ELF-1 (cell line): ENCODE data around the gene MARVELD1.
A peak's percentile ranks its signal among the peaks of the same experiment; 100 is the strongest.
"Not testable (repeated sequence)": the region's sequence is repeated elsewhere in the genome, so short reads cannot be mapped to it uniquely, and the experiment has no call there.

ENCODE experiments used
- DNase-seq: peaks from one replicate; pipeline ENCODE4 v3.0.0-alpha.2; 2016; ENCODE audit warnings: low read depth, low spot score

MARVELD1 gene

DNA sequence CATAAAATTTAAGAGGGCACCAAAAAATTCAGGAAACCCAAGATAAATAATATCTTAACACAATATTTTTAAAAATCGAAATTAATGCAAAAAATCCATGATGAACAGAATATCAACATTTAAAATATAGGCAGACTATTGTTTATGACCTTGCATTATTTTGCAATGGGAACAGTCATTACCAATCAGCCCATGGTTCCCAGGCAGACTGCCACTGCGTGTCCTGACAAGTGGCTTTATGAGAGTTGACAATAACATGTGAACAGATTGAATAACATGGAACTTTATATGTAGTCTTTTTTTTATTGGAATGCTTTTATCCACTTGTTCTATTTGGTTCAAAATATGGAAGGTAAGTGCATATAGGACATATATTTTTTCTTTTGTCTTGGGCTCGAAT, 23.4 kb upstream of the MARVELD1 start:
- DNase-seq = no peak

DNA sequence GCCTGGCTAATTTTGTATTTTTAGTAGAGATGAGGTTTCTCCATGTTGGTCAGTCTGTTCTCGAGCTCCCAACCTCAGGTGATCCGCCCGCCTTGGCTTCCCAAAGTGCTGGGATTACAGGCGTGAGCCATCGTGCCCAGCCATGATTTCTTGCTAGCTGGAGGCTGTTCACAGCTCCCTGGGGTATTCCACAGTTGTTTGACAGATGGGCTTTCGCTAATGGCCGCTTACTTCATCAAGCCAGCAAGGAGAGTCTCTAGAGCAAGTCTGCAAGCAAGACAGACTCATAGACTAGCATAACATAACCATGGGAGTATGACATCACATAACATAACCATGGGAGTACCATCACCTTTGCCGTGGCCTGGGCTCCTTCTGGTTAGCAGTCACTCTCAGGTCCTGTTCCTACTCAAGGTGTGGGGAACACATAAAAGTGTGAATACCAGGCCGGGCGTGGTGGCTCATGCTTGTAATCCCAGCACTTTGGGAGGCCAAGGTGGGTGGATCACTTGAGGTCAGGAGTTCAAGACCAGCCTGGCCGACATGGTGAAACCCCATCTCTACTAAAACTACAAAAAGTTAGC, 15.4 kb upstream of the MARVELD1 start:
- DNase-seq = not testable (repeated sequence)

DNA sequence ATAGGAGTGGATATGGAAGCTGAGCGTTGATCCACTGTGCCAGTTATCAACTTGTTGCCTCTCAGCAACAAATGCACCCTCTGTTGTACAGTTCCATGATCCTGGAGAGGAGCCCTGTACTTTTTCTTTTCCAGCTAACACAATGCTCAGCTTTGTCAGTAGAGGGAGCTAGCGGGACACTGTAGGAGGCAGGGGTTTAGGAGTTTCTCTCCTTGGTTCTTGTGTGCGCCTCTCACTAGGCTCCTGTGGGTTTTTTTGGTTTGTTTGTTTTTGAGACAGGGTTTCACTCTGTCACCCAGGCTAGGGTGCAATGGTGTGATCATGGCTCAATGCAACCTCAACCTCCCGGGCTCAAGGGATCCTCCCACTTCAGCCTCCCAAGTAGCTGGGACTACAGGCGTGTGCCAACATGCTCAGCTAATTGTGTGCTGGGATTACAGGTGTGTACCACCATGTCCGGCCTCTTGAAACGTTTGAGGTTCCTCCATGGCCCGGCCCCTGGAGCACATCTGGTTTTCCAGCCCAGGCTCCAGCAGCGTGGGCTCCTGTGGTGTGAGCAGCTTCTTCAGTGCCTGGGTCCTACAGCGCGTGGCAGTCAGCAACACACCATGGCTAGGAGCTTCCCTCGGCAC, 12.0 kb upstream of the MARVELD1 start:
- peak; percentile 79 for DNase-seq

DNA sequence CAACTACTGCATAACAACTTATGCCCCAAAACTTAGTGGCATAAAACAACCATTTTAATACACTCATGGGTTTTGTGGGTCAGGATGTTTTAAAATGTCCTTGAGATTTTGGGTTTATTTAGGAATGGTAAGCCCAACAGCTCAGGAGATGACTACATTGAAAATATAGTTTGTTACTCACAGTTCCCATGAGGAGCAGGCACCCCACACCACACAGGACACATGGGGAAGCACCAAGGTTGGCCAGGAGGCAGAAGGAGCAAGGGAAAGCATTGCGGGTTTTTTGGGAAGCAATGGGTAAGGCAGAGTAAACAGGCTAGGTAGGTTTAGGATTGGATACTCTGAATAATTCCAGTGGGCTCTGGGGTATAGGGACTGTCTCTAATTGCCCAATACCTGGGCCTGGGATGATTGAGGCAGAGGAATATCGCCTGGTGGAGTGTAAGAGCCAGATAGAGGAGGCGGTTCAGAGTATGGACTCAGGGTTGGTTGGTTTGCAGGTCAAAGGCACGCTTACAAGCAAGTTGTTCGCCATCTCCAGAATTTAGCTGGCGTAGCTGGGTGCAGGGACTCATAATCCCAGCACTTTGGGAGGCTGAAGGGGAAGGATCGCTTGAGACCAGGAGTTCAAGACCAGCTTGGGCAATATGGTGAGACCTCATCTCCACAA, 10.0 kb upstream of the MARVELD1 start:
- DNase-seq = no peak

DNA sequence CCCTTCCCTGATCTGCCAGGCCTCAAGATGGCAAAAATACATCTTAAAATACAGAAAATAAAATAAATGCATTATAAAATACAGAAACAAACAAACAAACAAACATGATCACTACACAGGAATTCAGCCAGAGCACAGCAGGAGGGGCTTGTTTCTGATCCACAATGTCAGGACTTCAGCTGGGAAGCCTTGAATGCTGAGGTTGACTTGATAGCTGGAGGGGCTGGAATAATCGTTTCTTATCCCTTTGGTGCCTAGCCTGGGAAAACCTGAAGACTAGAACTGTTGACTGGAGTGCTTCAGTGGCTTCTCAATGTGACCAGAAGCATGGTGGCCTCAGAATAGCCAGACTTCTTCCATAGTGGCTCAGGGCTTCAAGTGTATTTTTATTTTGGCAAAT, 9.2 kb upstream of the MARVELD1 start:
- DNase-seq = peak; percentile 51

DNA sequence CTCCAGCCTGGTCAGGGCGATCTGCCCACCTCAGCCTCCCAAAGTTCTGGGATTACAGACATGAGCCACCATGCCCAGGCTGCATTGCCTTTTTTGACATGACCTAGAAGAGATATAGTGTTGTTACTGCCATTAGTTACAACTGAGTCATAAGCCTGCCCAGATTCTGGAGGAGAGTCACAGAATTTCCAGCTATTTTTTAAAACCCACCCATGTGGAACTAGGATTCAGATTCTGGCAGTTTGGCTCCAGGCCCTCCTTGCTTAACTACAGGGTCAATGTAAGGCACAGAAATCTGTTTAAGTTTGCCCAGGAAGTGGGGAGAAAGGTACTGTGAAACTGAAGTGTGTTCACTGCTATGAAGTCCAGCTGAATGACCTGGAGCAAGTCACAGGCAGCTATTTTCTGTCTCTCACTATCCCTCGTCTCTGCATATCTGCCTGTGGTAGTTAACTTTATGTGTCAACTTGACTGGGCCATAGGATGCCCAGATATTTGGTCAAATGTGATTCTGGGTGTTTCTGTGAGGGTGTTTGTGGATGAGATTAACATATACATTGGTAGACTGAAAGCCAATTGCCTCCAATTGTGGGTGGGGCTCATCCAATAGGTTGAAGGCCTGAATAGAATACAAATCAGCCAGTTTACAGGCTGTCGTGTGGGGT, 8.4 kb upstream of the MARVELD1 start:
- no peak for DNase-seq

DNA sequence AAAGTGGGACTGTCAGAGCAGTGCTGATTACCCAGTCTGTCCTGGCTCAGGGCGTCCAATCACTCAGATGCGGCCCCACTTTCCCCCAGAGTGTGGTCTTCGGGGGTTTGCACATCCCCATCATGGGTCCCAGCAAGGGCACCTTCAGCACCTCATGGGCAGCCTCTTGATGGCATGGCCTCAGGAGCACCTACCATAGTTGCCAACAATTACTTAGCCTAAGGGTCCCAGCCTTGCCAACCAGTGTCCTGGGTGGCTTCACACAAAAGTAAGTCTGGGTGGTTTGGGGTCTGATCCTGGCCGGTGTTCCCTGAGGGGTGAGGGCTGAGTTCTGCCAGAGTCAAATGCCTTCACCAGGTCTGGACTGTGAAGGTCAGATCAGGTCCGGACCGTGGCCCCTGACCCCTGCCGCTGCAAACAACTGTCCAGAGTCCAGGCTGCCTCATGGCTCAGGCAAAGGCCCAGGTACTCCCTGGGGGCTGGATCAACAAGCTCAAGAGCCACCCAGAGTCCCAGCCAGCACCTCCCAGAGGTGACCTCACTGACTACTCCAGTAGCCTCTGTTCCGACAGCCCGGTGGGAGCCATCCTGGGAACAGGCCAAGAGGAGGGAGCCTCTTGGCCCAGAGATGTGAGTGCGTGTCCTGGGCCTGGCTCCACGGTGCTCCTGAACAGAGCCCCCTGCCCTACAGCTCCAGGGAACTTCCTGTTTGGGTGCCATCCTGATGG, 6.2 kb upstream of the MARVELD1 start:
- no peak for DNase-seq

DNA sequence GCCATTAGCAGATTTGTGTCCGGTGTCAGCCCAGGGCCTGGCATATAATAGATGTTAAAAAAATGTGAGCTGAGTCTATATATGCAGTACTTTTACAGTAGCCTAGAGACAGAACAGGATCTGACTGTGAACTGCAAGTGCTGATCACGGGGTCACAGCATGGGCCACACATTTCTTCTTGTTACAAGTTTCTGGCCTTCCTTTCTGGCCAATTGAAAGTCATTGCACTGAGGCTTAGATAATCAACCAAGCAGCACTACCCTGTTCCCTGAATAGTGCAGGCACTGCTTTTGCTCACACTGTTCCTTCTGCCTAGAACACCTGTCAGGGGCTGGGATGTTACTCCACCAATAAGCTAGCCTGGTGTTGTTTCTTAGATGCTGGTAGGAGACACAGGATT, 5.4 kb upstream of the MARVELD1 start:
- no peak for DNase-seq

DNA sequence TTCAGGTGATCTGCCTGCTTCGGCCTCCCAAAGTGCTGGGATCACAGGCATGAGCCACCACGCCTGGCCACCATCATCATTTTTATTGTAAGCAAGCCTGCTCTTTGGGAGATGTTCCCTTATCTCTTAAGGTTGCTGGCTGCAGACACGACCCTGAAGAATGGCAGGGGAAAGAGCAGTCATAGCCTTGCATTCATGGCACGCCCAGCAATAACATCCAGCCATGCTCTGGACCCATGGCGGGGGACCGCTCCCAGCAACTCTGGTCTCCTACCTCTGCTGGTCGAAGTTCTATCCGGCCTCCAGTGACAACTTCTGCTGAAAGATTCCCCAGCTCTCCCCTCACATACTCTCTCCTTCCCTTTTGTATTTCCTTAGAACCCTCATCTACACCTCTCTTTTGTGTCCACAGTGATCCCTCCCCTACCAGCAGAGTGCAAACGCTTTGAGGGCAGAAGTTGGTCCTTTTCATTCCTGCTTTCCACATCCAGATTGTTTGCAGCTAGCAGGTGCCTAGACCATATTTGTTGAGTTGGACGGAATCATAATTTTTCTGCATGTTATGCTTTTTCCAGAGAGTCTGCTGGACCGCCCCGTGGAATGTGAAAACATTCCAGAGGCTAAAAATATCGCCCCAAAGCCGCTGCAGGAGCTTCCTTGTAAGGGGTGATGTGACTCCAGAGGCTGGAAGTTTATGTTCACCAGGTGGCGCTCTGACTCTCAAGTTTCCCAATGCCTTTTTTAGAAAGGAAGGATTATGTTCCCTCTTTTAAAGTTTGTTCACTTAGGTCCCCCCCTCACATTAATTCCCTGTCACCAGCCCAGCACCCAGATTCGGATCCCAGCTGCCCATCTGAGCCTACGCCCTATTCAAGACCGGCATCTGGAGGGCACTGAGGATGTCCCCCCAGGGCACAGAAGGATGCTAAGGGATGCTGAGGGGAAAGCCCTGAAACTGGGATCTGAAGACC, 4.3 kb upstream of the MARVELD1 start:
- peak; percentile 75 for DNase-seq

DNA sequence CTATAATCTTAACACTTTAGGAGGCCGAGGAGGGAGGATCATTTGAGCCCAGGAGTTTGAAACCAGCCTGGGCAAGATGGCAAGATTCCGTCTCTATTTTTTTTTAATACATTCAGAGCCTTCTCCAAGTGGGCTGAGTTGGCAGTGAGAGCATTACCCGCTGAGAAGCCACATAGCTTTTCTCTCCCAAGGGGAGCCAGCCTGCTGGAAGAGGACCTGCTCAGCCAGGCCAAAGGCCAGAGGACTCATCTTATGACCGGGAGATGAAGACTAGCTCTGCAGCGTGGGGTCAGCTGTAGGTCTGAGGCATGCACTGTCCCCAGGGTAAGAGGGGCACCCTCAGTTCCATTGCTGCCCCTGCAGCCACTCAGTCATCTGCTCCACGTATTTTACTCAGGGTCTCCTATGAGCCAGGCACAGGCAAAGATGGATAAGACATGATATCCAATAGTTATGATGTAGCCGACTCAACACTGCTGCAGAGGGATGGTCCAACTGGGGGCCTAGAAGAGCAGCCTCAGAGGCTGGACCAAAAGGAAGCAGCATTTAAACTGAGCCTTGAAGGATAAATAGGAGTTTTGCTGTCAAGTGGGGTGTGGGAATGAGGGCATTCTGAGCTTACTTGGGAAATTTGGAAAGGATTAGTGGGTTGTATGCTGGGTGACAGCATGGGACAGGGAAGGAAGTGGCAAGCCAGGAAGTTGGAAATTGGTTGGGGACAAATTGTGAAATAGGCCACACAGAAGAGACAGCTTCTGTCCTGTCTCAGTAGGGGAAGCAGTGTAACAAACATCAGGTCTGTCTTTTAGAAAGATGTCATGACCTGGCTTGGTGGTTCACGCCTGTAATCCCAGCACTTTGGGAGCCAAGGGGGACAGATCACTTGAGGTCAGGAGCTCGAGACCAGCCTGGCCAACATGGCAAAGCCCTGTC, 1.6 kb upstream of the MARVELD1 start:
- DNase-seq = no peak

- DNase-seq = peak; percentile 88
Observed at GRCh38 chr10:97713826-97714400, 383 bp downstream of the MARVELD1 start.

DNA sequence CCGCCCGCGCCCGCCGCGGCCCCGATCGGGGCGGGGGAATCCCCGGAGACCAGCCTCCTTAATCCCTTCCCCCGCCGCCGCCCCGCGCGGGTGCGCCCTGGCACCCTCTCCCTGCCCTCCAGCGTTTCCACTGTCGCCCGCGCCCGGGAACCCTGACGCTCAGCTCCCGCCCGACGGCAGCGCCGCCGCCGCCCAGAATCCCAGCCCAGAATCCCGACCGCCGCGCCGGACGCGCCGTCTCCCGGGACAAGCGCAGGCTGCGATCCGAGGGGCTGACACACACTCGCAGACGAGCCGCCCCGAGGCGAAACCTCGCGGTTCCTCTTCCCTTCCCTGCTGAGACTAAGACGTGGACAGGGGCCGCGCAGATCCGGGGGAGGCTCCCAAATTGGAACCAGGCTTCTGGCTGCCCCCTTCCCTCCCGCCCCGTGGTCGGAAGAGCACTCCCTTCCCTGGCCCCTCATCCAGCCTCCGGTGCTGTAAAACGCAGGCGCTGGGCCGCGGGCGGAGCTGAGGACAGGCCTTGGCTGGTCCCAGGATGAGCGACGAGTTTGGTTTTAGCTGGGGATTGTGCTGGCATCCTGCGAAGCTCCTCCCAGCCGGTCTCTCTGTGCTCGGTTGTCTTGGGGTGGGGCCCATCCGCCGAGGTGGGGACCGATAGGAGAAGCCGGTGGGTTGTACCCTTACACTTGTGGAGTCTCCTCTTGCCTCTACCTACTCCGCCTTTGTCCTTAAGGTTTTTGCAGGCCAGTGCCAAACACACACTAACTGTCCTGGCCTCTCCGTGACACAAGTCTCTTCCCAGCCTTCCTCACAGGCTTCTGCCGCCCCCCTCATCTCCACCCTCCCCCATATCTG, 1.1 kb downstream of the MARVELD1 start:
- DNase-seq = peak; percentile 83

DNA sequence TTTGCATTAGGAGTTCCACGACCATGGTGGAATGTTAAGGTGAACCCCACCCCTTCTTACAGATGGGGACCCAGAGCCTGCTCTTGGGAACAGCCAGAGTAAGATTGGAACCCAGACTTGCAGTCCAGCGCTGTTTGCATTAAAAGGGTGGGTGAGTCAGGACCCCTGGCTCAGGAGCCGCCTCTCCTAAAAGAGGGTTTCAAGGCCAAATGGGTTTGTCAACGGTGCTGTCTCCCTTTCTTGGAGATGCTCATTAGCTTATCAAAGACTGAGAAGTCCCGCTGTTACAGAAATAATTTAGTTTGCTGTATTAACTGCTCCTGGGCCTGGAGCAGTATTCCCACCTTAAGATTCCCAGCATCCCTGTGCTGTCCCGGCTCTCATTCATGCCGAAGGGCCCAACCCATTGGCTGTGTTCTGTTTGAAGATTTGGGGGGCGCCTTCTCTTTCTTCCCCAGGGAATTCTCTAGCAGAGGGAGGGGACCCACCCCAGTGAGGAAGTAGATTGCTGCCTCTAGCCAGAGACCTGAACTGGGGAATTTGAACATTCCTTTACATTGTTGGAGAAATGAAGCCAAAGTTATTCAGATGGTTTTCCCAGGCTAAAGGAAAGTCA, 1.8 kb downstream of the MARVELD1 start:
- DNase-seq = peak; percentile 12

GRCh38 chr10:97717627-97718026, 4.1 kb downstream of the MARVELD1 start:
- no peak for DNase-seq

DNA sequence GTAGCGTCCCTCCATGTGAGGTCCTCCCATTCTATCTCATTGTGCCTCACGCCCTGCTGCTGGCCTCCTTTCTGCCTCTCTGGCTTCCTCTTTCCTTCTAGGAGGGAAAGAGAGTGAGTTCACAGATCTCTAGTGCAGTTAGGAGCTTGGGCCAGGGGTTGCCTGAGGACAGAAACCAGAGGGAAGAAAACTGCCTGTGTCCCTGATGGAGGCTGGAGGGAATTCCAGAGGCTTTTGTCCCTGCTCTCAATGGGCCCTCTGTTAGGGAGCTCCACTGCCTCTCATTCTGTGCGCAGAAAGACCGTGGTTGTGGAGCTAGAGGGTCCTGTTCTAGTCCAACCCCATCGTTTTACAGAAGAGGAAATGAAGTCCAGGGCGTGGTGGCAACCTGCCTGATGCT, 4.6 kb downstream of the MARVELD1 start:
- peak; percentile 49 for DNase-seq

- DNase-seq = no peak
Observed at GRCh38 chr10:97718659-97719142, 5.2 kb downstream of the MARVELD1 start.

- DNase-seq = no peak
Observed at GRCh38 chr10:97719602-97720001, 6.1 kb downstream of the MARVELD1 start.
